Ascending aorta (tissue), 2 donors: ENCODE data around the gene HTT. TPM values are rescaled to one million over a fixed set of nuclear protein-coding genes. Genes with fewer than 3 reads are reported as not detected.

Experiments used
- DNase-seq, 2 donors: peaks; one replicate each; pipeline ENCODE4 v3.0.0-alpha.2; 2019; ENCODE audit warnings: low spot score in 2 of 2
- H3K27ac ChIP-seq, 2 donors: fragments of 200-600 bp; sonication (generic); one replicate each; pipeline ENCODE4 v1.5.1; 2016 to 2017; ENCODE audit warnings: mild to moderate bottlenecking in 1 of 2
- H3K27me3 ChIP-seq: fragments of 200-600 bp; sonication (generic); one replicate; pipeline ENCODE4 v1.5.1; 2017
- H3K36me3 ChIP-seq, 2 donors: fragments of 200-600 bp; sonication (generic); one replicate each; pipeline ENCODE4 v1.5.1; 2016
- H3K4me1 ChIP-seq, 2 donors: fragments of 200-600 bp; sonication (generic); one replicate each; pipeline ENCODE4 v1.5.1; 2016 to 2017; ENCODE audit warnings: mild to moderate bottlenecking in 1 of 2
- H3K4me3 ChIP-seq, 2 donors: fragments of 200-600 bp; sonication (generic); one replicate each; pipeline ENCODE4 v1.5.1; 2016 to 2017; ENCODE audit warnings: mild to moderate bottlenecking in 1 of 2
- H3K9me3 ChIP-seq, 2 donors: fragments of 200-600 bp; sonication (generic); one replicate each; pipeline ENCODE4 v1.5.1; 2016
- CTCF ChIP-seq, 3 experiments: fragments of 200-600 bp in 2 of 3; fragments of 450-650 bp in 1 of 3; sonication (generic) in 2 of 3; IDR thresholded peaks; one replicate each; pipeline ENCODE4 v1.5.1; 2016 to 2019; ENCODE audit warnings: antibody characterized with exemption in 3 of 3, mild to moderate bottlenecking in 1 of 3, moderate library complexity in 1 of 3
- intact Hi-C: fragments of 100-400 bp; cut with DNase I; formaldehyde crosslinking; loops from one replicate; pipeline ENCODE4 v1.15.1; 2023
- total RNA-seq: library from RNA; depleted of rRNA; stranded (reverse); fragments of >200 nt; gene quantifications from one replicate; pipeline ENCODE4 v1.1.0, GENCODE V29; 2016

Gene HTT
- total RNA-seq, 1 donor from 2014 or later = 23.7 TPM

GRCh38 chr4:3067473-3068001 lies 6.9 kb upstream of the HTT start:
- Histone ChIP-seq H3K4me1 (no peaks in the 10 kb centered on the region), H3K9me3 (no peaks in the 10 kb centered on the region), H3K36me3 (no peaks in the 10 kb centered on the region), H3K27me3 (no peaks in the 10 kb centered on the region), H3K27ac (no peak overlapping the region), H3K4me3 (no peak overlapping the region)
- TF ChIP-seq CTCF (IDR thresholded peaks at IDR 0.05) = no peak
- no peak for DNase-seq
- intact Hi-C loops = no loop called here

- H3K4me1 ChIP-seq = peaks cover 0 to 5% of the 10 kb centered on the region in 2 donors
- TF ChIP-seq CTCF (IDR thresholded peaks at IDR 0.05) = no peak
- H3K4me3 ChIP-seq = no peak overlapping the region
- no peak overlapping the region for H3K27ac ChIP-seq
- H3K27me3 ChIP-seq = no peaks in the 10 kb centered on the region
- H3K9me3 ChIP-seq = no peaks in the 10 kb centered on the region
- H3K36me3 ChIP-seq = no peaks in the 10 kb centered on the region
- no peak for DNase-seq
- intact Hi-C loops = loop anchor here (5.0 to 10.0 kb wide), 5 partner anchors 312 to 1215 kb away; partner anchors contain the start of genes CFAP99, HAUS3, LETM1 and MXD4
Observed at GRCh38 chr4:3069661-3070199, 4.8 kb upstream of the HTT start.

- intact Hi-C loops = loop anchor here (5.0 to 10.0 kb wide), 5 partner anchors 314 to 1216 kb away; partner anchors contain the start of genes CFAP99, HAUS3, LETM1 and MXD4
- no peak for TF ChIP-seq CTCF (IDR thresholded peaks at IDR 0.05)
- DNase-seq = no peak
- Histone ChIP-seq H3K4me1 (peaks cover 5 to 11% of the 10 kb centered on the region in 2 donors), H3K27ac (no peak overlapping the region), H3K4me3 (no peak overlapping the region), H3K36me3 (no peaks in the 10 kb centered on the region), H3K9me3 (no peaks in the 10 kb centered on the region), H3K27me3 (no peaks in the 10 kb centered on the region)
Observed at GRCh38 chr4:3070709-3071500, 3.6 kb upstream of the HTT start.

- intact Hi-C loops = loop anchor here (5.0 to 10.0 kb wide), 5 partner anchors 315 to 1217 kb away; partner anchors contain the start of genes CFAP99, HAUS3, LETM1 and MXD4
- no peak for DNase-seq
- no peaks in the 10 kb centered on the region for H3K36me3 ChIP-seq
- TF ChIP-seq CTCF (IDR thresholded peaks at IDR 0.05) = no peak
- no peak overlapping the region for H3K4me3 ChIP-seq
- H3K27ac ChIP-seq = no peak overlapping the region
- no peaks in the 10 kb centered on the region for H3K9me3 ChIP-seq
- H3K27me3 ChIP-seq = no peaks in the 10 kb centered on the region
- H3K4me1 ChIP-seq = peaks cover 12 to 13% of the 10 kb centered on the region in 2 donors
Observed at GRCh38 chr4:3071811-3072210, 2.7 kb upstream of the HTT start.

- peak in 1 of 3 experiments; percentile 25 for TF ChIP-seq CTCF (IDR thresholded peaks at IDR 0.05)
- Histone ChIP-seq H3K9me3 (no peaks in the 10 kb centered on the region), H3K4me1 (peaks cover 12 to 14% of the 10 kb centered on the region in 2 donors), H3K4me3 (peak overlapping the region; percentile 57 to 99), H3K27ac (peak overlapping the region; percentile 26 to 72), H3K27me3 (no peaks in the 10 kb centered on the region), H3K36me3 (no peaks in the 10 kb centered on the region)
- intact Hi-C loops = loop anchor here (1.0 to 10.0 kb wide), 9 partner anchors 110 to 1219 kb away; partner anchors contain the start of genes CFAP99, FAM193A, GRK4 and HAUS3
- no peak for DNase-seq
Observed at GRCh38 chr4:3073158-3074077, 1.1 kb upstream of the HTT start.
